Endothelial cell of umbilical vein (primary cell): ENCODE measurements around the gene ASB8. TPM values are rescaled to one million over a fixed set of nuclear protein-coding genes. Genes with fewer than 3 reads are reported as not detected.

Experiments used
- BruUV-seq: library from RNA; stranded (reverse); fragments of 400-500 nt; replicated peaks from 2 replicates; lab custom pipeline; 2021; lab: Mats Ljungman, UMichigan
- CTCF ChIA-PET: fragments of 300-600, 350-600 bp; sonication (Branson Sonifier 250); formaldehyde crosslinking; loops from one replicate; lab custom pipeline; 2021; ENCODE audit warnings: antibody characterized with exemption, inconsistent platforms; lab: Charles Lee
- POLR2A ChIA-PET: fragments of 300-600, 350-600 bp; sonication (Branson Sonifier 250); formaldehyde crosslinking; loops from one replicate; lab custom pipeline; 2021; ENCODE audit warnings: antibody characterized with exemption, inconsistent platforms; lab: Charles Lee
- DNase-seq: peaks from one replicate; pipeline ENCODE4 v3.0.0-alpha.2; 2011; ENCODE audit warnings: low read depth, low spot score
- FAIRE-seq: peaks from 2 replicates; lab custom pipeline; 2011; peaks lifted over from hg19 to GRCh38; lab: Jason Lieb, UNC
- H2AFZ ChIP-seq: 2 replicates; pipeline ENCODE4 v1.6.0; 2012; ENCODE audit warnings: low read depth, low read length, control low read depth, inconsistent platforms
- H3K27ac ChIP-seq: 2 replicates; pipeline ENCODE4 v1.5.1; 2011; ENCODE audit warnings: low read depth, mild to moderate bottlenecking, control low read depth, low read length, moderate library complexity; ENCODE audit not compliant: insufficient read depth
- H3K27me3 ChIP-seq, 2 experiments: 2 replicates each; pipeline versions ENCODE4 v1.6.0 to v1.6.1; 2011; ENCODE audit warnings: low read length in 2 of 2, mixed read lengths in 1 of 2; ENCODE audit not compliant: control insufficient read depth in 2 of 2, insufficient read depth in 2 of 2
- H3K36me3 ChIP-seq, 2 experiments: 2 replicates in 1 of 2; 3 replicates in 1 of 2; pipeline ENCODE4 v1.5.1; 2011; ENCODE audit warnings: low read length in 2 of 2, mild to moderate bottlenecking in 1 of 2, moderate library complexity in 1 of 2; ENCODE audit not compliant: control insufficient read depth in 2 of 2, insufficient read depth in 2 of 2; ENCODE audit errors: extremely low read depth in 1 of 2
- H3K4me1 ChIP-seq: 3 replicates; pipeline ENCODE4 v1.5.1; 2011; ENCODE audit warnings: mild to moderate bottlenecking, low read length; ENCODE audit not compliant: control insufficient read depth, insufficient read depth; ENCODE audit errors: extremely low read depth
- H3K4me2 ChIP-seq: 2 replicates; pipeline ENCODE4 v1.6.1; 2011; ENCODE audit warnings: low read length, control low read depth, mixed read lengths; ENCODE audit not compliant: insufficient read depth
- H3K4me3 ChIP-seq, 3 experiments: fragments of 200-600 bp in 1 of 3; sonication (generic), shearing (Covaris generic) in 1 of 3; replicated peaks in 1 of 3; 2 replicates each; pipeline ENCODE4 v1.5.1; 2011 to 2016; ENCODE audit warnings: control low read depth in 3 of 3, low read length in 3 of 3, mild to moderate bottlenecking in 2 of 3, inconsistent platforms in 1 of 3, low read depth in 1 of 3, moderate library complexity in 1 of 3; ENCODE audit not compliant: insufficient read depth in 1 of 3
- H3K79me2 ChIP-seq: 2 replicates; pipeline ENCODE4 v1.6.0; 2012; ENCODE audit warnings: low read length, inconsistent platforms; ENCODE audit not compliant: control insufficient read depth, insufficient read depth
- H3K9ac ChIP-seq: replicated peaks from 2 replicates; pipeline ENCODE3; 2011; ENCODE audit warnings: low read length, control low read depth; ENCODE audit not compliant: insufficient read depth; ENCODE audit errors: extremely low read depth
- H3K9me1 ChIP-seq: replicated peaks from 3 replicates; pipeline ENCODE4 v1.6.0; 2011; ENCODE audit warnings: mild to moderate bottlenecking, low read length; ENCODE audit not compliant: control insufficient read depth, insufficient read depth; ENCODE audit errors: extremely low read depth
- H3K9me3 ChIP-seq: replicated peaks from 2 replicates; pipeline ENCODE4 v1.5.1; 2012; ENCODE audit warnings: low read length, inconsistent platforms; ENCODE audit not compliant: control insufficient read depth, insufficient read depth
- H4K20me1 ChIP-seq: replicated peaks from 2 replicates; pipeline ENCODE3; 2011; ENCODE audit warnings: mild to moderate bottlenecking, low read length; ENCODE audit not compliant: control insufficient read depth, insufficient read depth; ENCODE audit errors: extremely low read depth
- CTCF ChIP-seq, 2 donors: IDR thresholded peaks; 1 replicate in 1 of 2; 2 replicates in 1 of 2; pipeline ENCODE4 v1.5.1; 2011; ENCODE audit warnings: low read length in 2 of 2, mild to moderate bottlenecking in 2 of 2, moderate library complexity in 2 of 2, control low read depth in 1 of 2, inconsistent platforms in 1 of 2, low read depth in 1 of 2; ENCODE audit not compliant: insufficient read depth in 1 of 2; ENCODE audit errors: extremely low read depth in 1 of 2
- EZH2 ChIP-seq: IDR thresholded peaks from 2 replicates; pipeline ENCODE4 v1.6.1; 2012; ENCODE audit warnings: borderline replicate concordance, low read depth, mild to moderate bottlenecking, moderate library complexity, low read length, inconsistent platforms; ENCODE audit not compliant: severe bottlenecking
- FOS ChIP-seq: IDR thresholded peaks from 2 replicates; pipeline ENCODE4 v1.6.1; 2011; ENCODE audit warnings: mild to moderate bottlenecking, low read length, moderate library complexity, borderline replicate concordance; ENCODE audit not compliant: insufficient read depth
- MAX ChIP-seq: IDR thresholded peaks from 2 replicates; pipeline ENCODE4 v1.6.1; 2011; ENCODE audit not compliant: insufficient read depth, insufficient read length
- MYC ChIP-seq: IDR thresholded peaks from one replicate; pipeline ENCODE4 v1.6.1; 2011; ENCODE audit warnings: mild to moderate bottlenecking, low read depth, low read length
- POLR2A ChIP-seq: IDR thresholded peaks from 2 replicates; pipeline ENCODE4 v1.6.1; 2012; ENCODE audit warnings: low read depth, mild to moderate bottlenecking, control low read depth, low read length
- dilution Hi-C: fragments of 300-500 bp; cut with MboI; formaldehyde crosslinking; loops from one replicate; pipeline ENCODE4 v1.15.0; 2019; ENCODE audit warnings: low sequenced_read_pairs; ENCODE audit not compliant: extremely low pct_ligation_motif_present
- intact Hi-C: fragments of 100-400 bp; cut with micrococcal nuclease; formaldehyde crosslinking; loops from one replicate; pipeline ENCODE4 v1.10.0; 2022
- polyA plus RNA-seq, 4 experiments: library from polyadenylated mRNA; depleted of rRNA in 3 of 4; stranded (reverse) in 3 of 4; unstranded in 1 of 4; fragments of >200 nt; gene quantifications; 2 replicates each; pipeline versions ENCODE4 v1.2.1 to v1.2.3, GENCODE V29; 2011 to 2012; ENCODE audit warnings: missing spikeins in 1 of 4
- total RNA-seq: library from RNA; stranded (reverse); gene quantifications from 2 replicates; pipeline ENCODE4 v1.2.3, GENCODE V29; 2021

The ASB8 gene
- total and polyA plus RNA-seq, 2 donors (not counting 3 experiments of a cell fraction or from before 2014, with no cell fraction given), result 14.9 to 29.7 TPM

GRCh38 chr12:48197549-48197970, 40.2 kb upstream of the ASB8 start:
- POLR2A ChIA-PET, result interaction anchor here (0.8 kb wide), 1 partner anchor 11 kb away, joined by 4 read pairs; no protein-coding TSS in a partner anchor

More at GRCh38 chr12:48197549-48197970, 40.2 kb upstream of the ASB8 start:
- Histone ChIP-seq H3K27ac (peak overlapping the region; percentile 32), H4K20me1 (no peaks in the 10 kb centered on the region), H3K9me3 (no peaks in the 10 kb centered on the region), H3K79me2 (no peaks in the 10 kb centered on the region), H3K4me1 (peaks cover 10% of the 10 kb centered on the region), H3K36me3 (no peaks in the 10 kb centered on the region), H2AFZ (peak overlapping the region; percentile 90), H3K4me3 (peak overlapping the region; percentile 23 to 71 (median 44)), H3K9me1 (no peaks in the 10 kb centered on the region), H3K4me2 (peak overlapping the region; percentile 99), H3K27me3 (peaks cover 0 to 19% of the 10 kb centered on the region in 2 experiments), H3K9ac (peak overlapping the region; percentile 62)
- dilution Hi-C loops, result no loop called here
- FAIRE-seq, result no peak
- CTCF ChIA-PET, result interaction anchor here (0.6 to 3.5 kb wide), 18 partner anchors 8 to 475 kb away, joined by 3 to 18 read pairs (median 4); partner anchors contain the start of genes ASB8, CCDC184, PFKM and VDR
- DNase-seq, result peak; percentile 62
- BruUV-seq, result TSS peak; percentile 69
- intact Hi-C loops, result loop anchor here (5.0 to 10.0 kb wide), 2 partner anchors 147 to 195 kb away; partner anchors contain the start of gene COL2A1
- TF ChIP-seq EZH2 (no peak), CTCF (IDR thresholded peaks at IDR 0.05; ENCODE audit: extremely low read depth in 1 of 2, insufficient read depth in 1 of 2, low read depth in 1 of 2, low read length in 2 of 2) (peak; percentile 34 to 41), FOS (no peak), MYC (no peak), POLR2A (no peak), MAX (no peak)
